T-cell (primary cell): Measurements from ENCODE around the gene UBLCP1. TPM values are rescaled to one million over a fixed set of nuclear protein-coding genes. Genes with fewer than 3 reads are reported as not detected.
"Not testable (repeated sequence)": the region's sequence is repeated elsewhere in the genome, so short reads cannot be mapped to it uniquely, and the experiment has no call there.

Experiments
- ATAC-seq, 4 experiments: fragments of 200-7000 bp in 3 of 4; fragments of 150-1000 bp in 1 of 4; cut with Tn5 transposase; replicated peaks in 1 of 4; 1 replicate in 3 of 4; 2 replicates in 1 of 4; pipeline ENCODE4 v1.10.0; 2021; ENCODE audit warnings: moderate library complexity in 3 of 4, mild to moderate bottlenecking in 2 of 4, moderate number of reproducible peaks in 1 of 4
- CTCF ChIA-PET, 2 donors: fragments of 300-600 bp; sonication (Branson Sonifier 250); formaldehyde crosslinking; loops; one replicate each; lab custom pipeline; 2022; ENCODE audit warnings: antibody characterized with exemption in 2 of 2; lab: Charles Lee
- POLR2A ChIA-PET, 2 donors: fragments of 300-600 bp; sonication (Branson Sonifier 250); formaldehyde crosslinking; loops; one replicate each; lab custom pipeline; 2022; ENCODE audit warnings: antibody characterized with exemption in 2 of 2; lab: Charles Lee
- DNase-seq, 35 experiments: peaks; one replicate each; pipeline versions ENCODE4 v3.0.0 to v3.0.0-alpha.2; 2013 to 2023
- H3K27ac ChIP-seq: one replicate; pipeline ENCODE4 v1.5.1; 2013; ENCODE audit warnings: low read length
- H3K27me3 ChIP-seq, 2 experiments: replicated peaks in 1 of 2; 1 replicate in 1 of 2; 2 replicates in 1 of 2; pipeline versions ENCODE4 v1.6.1 to v1.7.0; 2013; ENCODE audit warnings: low read length in 1 of 2, mixed read lengths in 1 of 2; ENCODE audit not compliant: control insufficient read depth in 2 of 2, insufficient read depth in 2 of 2; ENCODE audit errors: extremely low read depth in 1 of 2
- H3K36me3 ChIP-seq, 2 donors: 1 replicate in 1 of 2; 2 replicates in 1 of 2; pipeline versions ENCODE4 v1.6.1 to v1.7.0; 2013; ENCODE audit warnings: low read length in 1 of 2; ENCODE audit not compliant: control insufficient read depth in 2 of 2, insufficient read depth in 1 of 2; ENCODE audit errors: extremely low read depth in 1 of 2
- H3K4me1 ChIP-seq, 2 experiments: 1 replicate in 1 of 2; 2 replicates in 1 of 2; pipeline versions ENCODE4 v1.6.1 to v1.7.0; 2013; ENCODE audit warnings: low read length in 2 of 2, mixed read lengths in 1 of 2; ENCODE audit not compliant: insufficient read depth in 2 of 2, control insufficient read depth in 1 of 2; ENCODE audit errors: extremely low read depth in 1 of 2
- H3K4me3 ChIP-seq, 2 donors: 1 replicate in 1 of 2; 2 replicates in 1 of 2; pipeline versions ENCODE4 v1.5.1 to v1.7.0; 2013; ENCODE audit warnings: mild to moderate bottlenecking in 2 of 2, low read length in 1 of 2, moderate library complexity in 1 of 2; ENCODE audit not compliant: control insufficient read depth in 1 of 2; ENCODE audit errors: extremely low read depth in 1 of 2
- H3K9me3 ChIP-seq: 2 replicates; pipeline ENCODE4 v1.7.0; 2013
- H3K27ac Mint-ChIP-seq, 2 donors: one replicate each; pipeline ENCODE4 v1.8.0; 2020 to 2021; ENCODE audit warnings: mild to moderate bottlenecking in 2 of 2, mixed read lengths in 2 of 2
- H3K27me3 Mint-ChIP-seq, 2 donors: one replicate each; pipeline ENCODE4 v1.8.0; 2021 to 2022; ENCODE audit warnings: mixed read lengths in 2 of 2
- H3K36me3 Mint-ChIP-seq: one replicate; pipeline ENCODE4 v1.8.0; 2021; ENCODE audit warnings: mixed read lengths
- H3K4me1 Mint-ChIP-seq, 3 donors: one replicate each; pipeline ENCODE4 v1.8.0; 2020 to 2022; ENCODE audit warnings: mixed read lengths in 3 of 3, mild to moderate bottlenecking in 1 of 3
- H3K4me3 Mint-ChIP-seq, 3 donors: one replicate each; pipeline ENCODE4 v1.8.0; 2020 to 2022; ENCODE audit warnings: mild to moderate bottlenecking in 3 of 3, mixed read lengths in 3 of 3, moderate library complexity in 3 of 3
- H3K9me3 Mint-ChIP-seq, 3 donors: one replicate each; pipeline ENCODE4 v1.8.0; 2020 to 2022; ENCODE audit warnings: mixed read lengths in 3 of 3
- WGBS: methylation state at CpG from one replicate; pipeline ENCODE4 v1.1.5; 2013; ENCODE audit warnings: missing lambda C conversion rate; ENCODE audit not compliant: insufficient coverage; 5-methylcytosine and 5-hydroxymethylcytosine counted together
- total RNA-seq, 35 experiments: library from RNA in 6 of 35; stranded (reverse) in 6 of 35; fragments of 120-200 nt in 1 of 35; gene quantifications; one replicate each; pipeline versions ENCODE4 v1.2.1 to v1.2.4 and lab custom pipeline; 2013 to 2026

Gene UBLCP1
- total RNA-seq, 5 donors from 2014 or later (not counting 1 experiment from before 2014, with no cell fraction given): 22.3 to 29.4 (median 27.4) TPM

DNA sequence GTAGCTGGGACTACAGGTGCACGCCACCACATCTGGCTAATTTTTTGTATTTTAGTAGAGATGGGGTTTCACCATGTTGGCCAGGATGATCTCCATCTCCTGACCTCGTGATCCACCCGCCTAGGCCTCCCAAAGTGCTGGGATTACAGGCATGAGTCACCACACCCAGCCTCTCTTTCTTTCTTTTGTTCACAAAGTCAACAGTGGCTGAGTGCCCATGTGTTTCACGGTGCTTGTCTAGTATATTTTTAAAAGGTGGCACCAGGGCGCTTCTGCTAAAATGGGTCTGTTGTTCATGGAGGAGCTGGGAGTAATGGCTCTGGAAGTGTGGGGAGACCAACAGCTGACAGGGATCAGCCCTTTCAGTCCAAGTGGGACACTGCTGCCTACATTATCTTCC, 35.0 kb upstream of the UBLCP1 start:
- H3K27me3 Mint-ChIP-seq, H3K27ac Mint-ChIP-seq, H3K36me3 ChIP-seq, H3K4me3 ChIP-seq, POLR2A ChIA-PET, H3K9me3 ChIP-seq, H3K9me3 Mint-ChIP-seq, DNase-seq, H3K4me3 Mint-ChIP-seq, H3K4me1 Mint-ChIP-seq, CTCF ChIA-PET, H3K27me3 ChIP-seq, ATAC-seq, H3K27ac ChIP-seq, H3K4me1 ChIP-seq, H3K36me3 Mint-ChIP-seq: not testable (repeated sequence)
- no CpG with 5 or more reads among the region's 5 CpGs for WGBS

DNA sequence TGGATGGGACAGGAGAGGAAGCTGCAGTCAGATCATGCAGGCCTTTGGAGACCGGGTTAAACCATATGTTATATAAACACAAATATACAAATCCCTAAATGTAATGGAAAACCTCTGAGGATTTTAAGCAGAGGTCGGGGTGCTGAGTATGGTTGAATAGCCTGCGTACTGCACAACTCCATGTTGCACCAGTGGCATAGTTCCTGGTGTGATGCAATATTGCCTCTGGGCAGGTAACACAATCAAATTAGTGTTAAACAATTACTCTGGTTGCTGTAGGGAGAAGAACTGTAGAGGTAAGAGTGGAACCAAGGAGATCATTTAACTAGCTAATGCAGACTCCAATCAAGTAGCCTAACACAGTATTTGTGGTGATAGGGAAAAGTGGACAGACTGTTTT, 32.4 kb upstream of the UBLCP1 start:
- ATAC-seq (no peak), DNase-seq (no peak)
- CTCF ChIA-PET: no interaction called here
- Mint-ChIP-seq H3K27me3 (peaks cover 0 to 3% of the 10 kb centered on the region in 2 donors), H3K27ac (no peak overlapping the region), H3K36me3 (no peaks in the 10 kb centered on the region), H3K9me3 (no peaks in the 10 kb centered on the region), H3K4me3 (no peak overlapping the region), H3K4me1 (no peaks in the 10 kb centered on the region)
- peaks cover 0 to 5% of the 10 kb centered on the region in 2 experiments for H3K27me3 ChIP-seq
- H3K27ac ChIP-seq: no peak overlapping the region
- POLR2A ChIA-PET: interaction anchor here in 1 of 2 donors (0.7 kb wide), 1 partner anchor 17 kb away, joined by 5 read pairs; no protein-coding TSS in a partner anchor
- no peaks in the 10 kb centered on the region for H3K4me1 ChIP-seq
- no peak overlapping the region for H3K4me3 ChIP-seq
- no peaks in the 10 kb centered on the region for H3K36me3 ChIP-seq
- no peaks in the 10 kb centered on the region for H3K9me3 ChIP-seq
- 86% methylated on average over 2 of the region's 3 CpGs for WGBS

DNA sequence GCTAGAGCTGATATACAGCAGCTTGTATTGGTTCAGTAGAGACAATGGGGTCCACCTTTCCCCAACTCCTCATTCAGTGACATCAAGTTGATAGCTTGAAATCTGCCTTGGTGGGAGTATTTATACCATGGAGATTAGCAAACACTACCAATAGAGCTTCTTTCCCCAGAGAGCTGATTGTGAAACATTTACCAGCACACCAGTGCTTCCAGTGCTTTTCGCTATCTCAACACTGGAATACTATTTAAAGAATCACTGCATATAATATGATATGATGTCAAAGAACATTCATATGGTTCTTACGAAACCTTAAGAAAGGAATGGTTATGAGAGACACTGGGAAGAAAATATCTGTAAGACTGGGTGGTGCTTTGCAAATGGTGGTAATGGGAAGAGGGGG, 31.9 kb upstream of the UBLCP1 start:
- Mint-ChIP-seq H3K9me3 (no peaks in the 10 kb centered on the region), H3K36me3 (no peaks in the 10 kb centered on the region), H3K4me3 (no peak overlapping the region), H3K4me1 (no peaks in the 10 kb centered on the region), H3K27me3 (peaks cover 0 to 3% of the 10 kb centered on the region in 2 donors), H3K27ac (no peak overlapping the region)
- Histone ChIP-seq H3K9me3 (no peaks in the 10 kb centered on the region), H3K27ac (no peak overlapping the region), H3K36me3 (no peaks in the 10 kb centered on the region), H3K27me3 (peaks cover 0 to 5% of the 10 kb centered on the region in 2 experiments), H3K4me3 (no peak overlapping the region), H3K4me1 (no peaks in the 10 kb centered on the region)
- ATAC-seq (no peak), DNase-seq (no peak)
- CTCF ChIA-PET: no interaction called here
- POLR2A ChIA-PET: interaction anchor here in 1 of 2 donors (0.7 kb wide), 1 partner anchor 18 kb away, joined by 5 read pairs; no protein-coding TSS in a partner anchor
- WGBS: no CpG with 5 or more reads among the region's 2 CpGs

DNA sequence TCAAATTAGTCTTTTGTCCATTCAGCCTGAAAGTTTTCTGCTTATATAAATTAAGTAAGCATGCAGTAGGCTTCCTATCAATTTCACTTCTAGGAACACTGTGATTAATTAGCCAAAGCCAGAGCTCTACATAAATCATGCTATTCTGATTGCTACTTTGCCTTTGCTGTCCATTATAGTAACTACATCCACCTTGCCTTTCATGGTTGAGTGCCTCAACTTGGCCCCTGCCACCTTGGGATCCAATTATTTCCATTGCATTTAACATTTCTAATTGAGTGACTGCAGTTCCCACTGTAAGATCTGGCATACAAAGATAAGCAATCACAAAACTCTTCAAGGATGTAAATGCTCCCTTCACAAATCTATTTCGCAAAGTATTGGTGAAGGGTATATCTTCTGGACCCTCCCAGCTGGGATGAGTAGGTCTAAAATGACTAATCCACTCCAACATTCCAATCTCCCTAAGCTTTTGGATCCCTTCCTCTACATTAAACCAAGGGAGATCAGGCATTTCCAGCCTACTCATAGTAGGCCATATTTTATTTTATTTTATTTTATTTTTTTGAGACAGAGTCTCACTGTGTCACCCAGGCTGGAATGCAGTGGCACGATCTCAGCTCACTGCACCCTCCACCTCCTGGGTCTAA, 27.1 kb upstream of the UBLCP1 start:
- CTCF ChIA-PET: not testable (repeated sequence)

DNA sequence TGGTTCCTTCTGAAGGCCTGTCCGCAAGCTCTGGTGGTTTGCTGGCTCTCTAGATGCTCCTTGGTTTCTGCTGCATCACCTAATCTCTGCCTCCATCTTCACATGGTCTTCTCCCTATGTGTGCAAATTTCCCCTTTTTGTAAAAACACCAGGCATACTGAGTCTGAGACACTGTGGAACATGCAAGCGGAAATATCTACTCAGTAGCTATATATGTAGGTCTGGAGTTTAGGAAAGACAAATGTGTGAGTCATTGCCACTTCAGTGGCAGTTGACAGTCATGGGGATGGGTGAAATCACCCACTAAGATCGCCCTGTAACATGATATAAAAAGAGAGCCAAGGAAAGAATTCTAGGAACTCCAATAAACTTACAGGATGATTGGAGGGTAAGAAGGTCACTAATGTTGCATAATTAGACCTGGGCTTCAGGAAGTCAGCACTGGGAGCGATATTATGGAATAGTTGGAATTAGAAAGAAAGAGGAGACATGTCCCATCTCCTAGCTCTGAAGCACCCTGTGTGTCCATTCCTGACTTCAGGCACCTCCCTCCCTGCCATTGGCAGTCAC, 22.7 kb upstream of the UBLCP1 start:
- ATAC-seq: no peak
- no peaks in the 10 kb centered on the region for H3K9me3 ChIP-seq
- ChIA-PET CTCF (no interaction called here), POLR2A (interaction anchor here in 1 of 2 donors (0.6 kb wide), 1 partner anchor 169 kb away, joined by 3 read pairs; no protein-coding TSS in a partner anchor)
- H3K36me3 Mint-ChIP-seq: no peaks in the 10 kb centered on the region
- no peak overlapping the region for H3K27ac Mint-ChIP-seq
- H3K4me3 Mint-ChIP-seq: no peak overlapping the region
- no peaks in the 10 kb centered on the region for H3K9me3 Mint-ChIP-seq
- H3K4me1 Mint-ChIP-seq: peaks cover 20 to 23% (median 20%) of the 10 kb centered on the region in 3 donors
- no peak overlapping the region for H3K27ac ChIP-seq
- 100% methylated on average over 1 of the region's 4 CpGs for WGBS
- H3K4me3 ChIP-seq: no peak overlapping the region
- H3K27me3 Mint-ChIP-seq: peaks cover 0 to 2% of the 10 kb centered on the region in 2 donors
- H3K27me3 ChIP-seq: no peaks in the 10 kb centered on the region
- H3K36me3 ChIP-seq: no peaks in the 10 kb centered on the region
- no peak for DNase-seq
- H3K4me1 ChIP-seq: peaks cover 0 to 10% of the 10 kb centered on the region in 2 experiments

More for the DNA sequence above, 27.1 kb upstream of the UBLCP1 start:
- H3K4me3 Mint-ChIP-seq, H3K4me3 ChIP-seq, H3K36me3 ChIP-seq, H3K27me3 ChIP-seq, H3K36me3 Mint-ChIP-seq, H3K9me3 ChIP-seq, ATAC-seq, POLR2A ChIA-PET, DNase-seq, H3K9me3 Mint-ChIP-seq, H3K27ac ChIP-seq, H3K27me3 Mint-ChIP-seq, H3K4me1 ChIP-seq, H3K27ac Mint-ChIP-seq, H3K4me1 Mint-ChIP-seq: not testable (repeated sequence)
- no CpG with 5 or more reads among the region's 2 CpGs for WGBS

DNA sequence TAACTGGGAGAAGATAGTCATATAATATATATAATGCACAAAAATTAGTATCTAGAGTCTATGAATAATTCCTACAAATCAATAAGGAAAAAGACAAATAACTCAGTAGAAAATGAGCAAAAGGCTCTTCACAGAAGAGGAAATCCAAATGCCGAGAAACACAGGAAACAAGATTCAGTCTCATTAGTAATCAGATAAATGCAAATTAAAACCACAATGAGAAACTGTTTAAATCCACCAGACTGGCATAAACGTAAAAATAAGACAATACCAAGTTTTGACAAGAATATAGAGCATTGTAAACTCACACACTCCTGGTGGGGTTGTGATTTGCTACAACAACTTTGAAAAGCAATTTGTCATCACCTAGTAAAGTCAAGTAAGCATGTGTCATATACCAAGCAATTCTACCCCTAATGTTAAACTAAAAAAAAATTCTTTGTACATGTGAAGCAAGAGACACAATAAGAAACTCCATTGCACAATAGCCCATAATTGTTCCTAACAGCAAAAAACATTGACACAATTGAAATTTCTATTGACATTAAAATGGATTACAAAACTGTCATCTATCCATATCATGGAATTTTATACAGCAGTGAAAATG, 21.0 kb upstream of the UBLCP1 start:
- H3K4me3 Mint-ChIP-seq: peak overlapping the region in 1 of 3 donors; percentile 39
- H3K9me3 ChIP-seq: no peaks in the 10 kb centered on the region
- CTCF ChIA-PET: interaction anchor here in 1 of 2 donors (1.7 kb wide), 1 partner anchor 85 kb away, joined by 5 read pairs; no protein-coding TSS in a partner anchor
- POLR2A ChIA-PET: no interaction called here
- H3K36me3 ChIP-seq: no peaks in the 10 kb centered on the region
- H3K27ac Mint-ChIP-seq: peak overlapping the region in 1 of 2 donors; percentile 8
- no peaks in the 10 kb centered on the region for H3K27me3 ChIP-seq
- H3K27ac ChIP-seq: no peak overlapping the region
- peak in 1 of 4 experiments; percentile 19 for ATAC-seq
- no peak for DNase-seq
- peaks cover 0 to 7% of the 10 kb centered on the region in 2 donors for H3K27me3 Mint-ChIP-seq
- no peaks in the 10 kb centered on the region for H3K36me3 Mint-ChIP-seq
- H3K4me1 Mint-ChIP-seq: peaks cover 20 to 23% (median 20%) of the 10 kb centered on the region in 3 donors
- peaks cover 0 to 10% of the 10 kb centered on the region in 2 experiments for H3K4me1 ChIP-seq
- no peak overlapping the region for H3K4me3 ChIP-seq
- H3K9me3 Mint-ChIP-seq: no peaks in the 10 kb centered on the region
- WGBS: no CpG with 5 or more reads among the region's 2 CpGs
